ENCODE results near the gene PHOX2A.

The PHOX2A gene

GRCh38 chr11:72230764-72231365 lies 13.1 kb downstream of the PHOX2A start (continued):
- TF ChIP-seq ZNF398 (tag by site-specific recombination; IDR thresholded peaks at IDR 0.05) = no peak
- no peak for TF ChIP-seq MYNN (tag by site-specific recombination; IDR thresholded peaks at IDR 0.05; ENCODE audit: borderline replicate concordance)

GRCh38 chr11:72229925-72230763 lies 13.8 kb downstream of the PHOX2A start:
- no peaks in the 10 kb centered on the region for H3K9me3 ChIP-seq (ENCODE audit: control insufficient read depth, insufficient read depth, low read depth, low read length)
- POLR2A ChIA-PET = interaction anchor here (0.7 kb wide), 1 partner anchor 11 kb away, joined by 3 read pairs; no protein-coding TSS in a partner anchor

More at GRCh38 chr11:72229925-72230763, 13.8 kb downstream of the PHOX2A start:
- Histone ChIP-seq H3K36me3 (ENCODE audit: control insufficient read depth in 2 of 2, insufficient read depth in 1 of 2, low read length in 2 of 2) (peaks cover 0 to 91% of the 10 kb centered on the region in 2 experiments; a peak in 2 of 3 replicates), H3K4me1 (ENCODE audit: control insufficient read depth, insufficient read depth, low read length) (no peaks in the 10 kb centered on the region), H3K4me3 (ENCODE audit: low read depth, low read length) (no peak overlapping the region), H3K27ac (ENCODE audit: extremely low read depth, low read depth, low read length) (no peak overlapping the region)
- CTCF ChIA-PET = interaction anchor here (0.6 to 1.1 kb wide), 4 partner anchors 47 to 453 kb away, joined by 3 read pairs; no protein-coding TSS in a partner anchor
- TF ChIP-seq ZNF354C (tag by site-specific recombination; IDR thresholded peaks at IDR 0.05; ENCODE audit: borderline replicate concordance, low read depth) (no peak), AEBP2 (tag by site-specific recombination; IDR thresholded peaks at IDR 0.05; ENCODE audit: borderline replicate concordance) (no peak), TCF7L2 (IDR thresholded peaks at IDR 0.05; ENCODE audit: borderline replicate concordance, low read depth, low read length) (no peak), WT1 (tag by site-specific recombination; IDR thresholded peaks at IDR 0.05) (no peak), SP2 (tag by site-specific recombination; IDR thresholded peaks at IDR 0.05) (no peak), ZNF768 (tag by site-specific recombination; IDR thresholded peaks at IDR 0.05) (no peak), ZNF426 (tag by site-specific recombination; IDR thresholded peaks at IDR 0.05) (no peak), ZSCAN4 (tag by site-specific recombination; IDR thresholded peaks at IDR 0.05) (no peak), SETDB1 (IDR thresholded peaks at IDR 0.05; ENCODE audit: insufficient read length, low read length) (no peak), ZNF76 (tag by site-specific recombination; IDR thresholded peaks at IDR 0.05; ENCODE audit: borderline replicate concordance, low read depth) (no peak), ZNF148 (tag by site-specific recombination; IDR thresholded peaks at IDR 0.05; ENCODE audit: borderline replicate concordance) (no peak), ZBTB44 (tag by site-specific recombination; IDR thresholded peaks at IDR 0.05) (no peak)

Measured in HEK293 (cell line).